HG02840 (cell line): Measurements from ENCODE around the gene HAUS1.
"Not testable (repeated sequence)": the region's sequence is repeated elsewhere in the genome, so short reads cannot be mapped to it uniquely, and the experiment has no call there.

Source experiments
- ATAC-seq: cut with Tn5 transposase; IDR thresholded peaks from one replicate; pipeline ENCODE4 v1.9.1; 2021; ENCODE audit warnings: mild to moderate bottlenecking, moderate library complexity, moderate number of reproducible peaks; ENCODE audit not compliant: unreplicated experiment, low FRiP score

The HAUS1 gene

DNA sequence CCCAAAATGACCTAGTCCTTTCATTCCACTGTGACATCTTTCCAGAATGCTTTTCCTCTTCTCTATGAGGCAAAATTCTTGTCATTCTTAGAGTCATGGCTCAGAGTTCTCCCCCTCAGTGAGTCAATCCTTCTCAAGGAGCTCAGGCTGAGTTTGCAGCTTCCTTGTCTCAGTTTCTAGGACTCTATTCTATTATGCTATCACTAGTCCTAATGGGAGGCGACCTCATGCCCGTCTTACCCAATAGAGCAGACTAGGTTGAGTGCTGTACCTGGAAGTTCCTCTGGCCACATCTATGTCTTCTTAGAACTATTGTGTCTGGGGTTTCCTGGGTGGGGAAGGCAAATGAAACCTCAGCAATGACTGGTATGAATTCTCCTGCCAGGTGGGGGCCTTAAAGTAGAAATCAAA lies 51.5 kb downstream of the HAUS1 start:
- no peak for ATAC-seq

DNA sequence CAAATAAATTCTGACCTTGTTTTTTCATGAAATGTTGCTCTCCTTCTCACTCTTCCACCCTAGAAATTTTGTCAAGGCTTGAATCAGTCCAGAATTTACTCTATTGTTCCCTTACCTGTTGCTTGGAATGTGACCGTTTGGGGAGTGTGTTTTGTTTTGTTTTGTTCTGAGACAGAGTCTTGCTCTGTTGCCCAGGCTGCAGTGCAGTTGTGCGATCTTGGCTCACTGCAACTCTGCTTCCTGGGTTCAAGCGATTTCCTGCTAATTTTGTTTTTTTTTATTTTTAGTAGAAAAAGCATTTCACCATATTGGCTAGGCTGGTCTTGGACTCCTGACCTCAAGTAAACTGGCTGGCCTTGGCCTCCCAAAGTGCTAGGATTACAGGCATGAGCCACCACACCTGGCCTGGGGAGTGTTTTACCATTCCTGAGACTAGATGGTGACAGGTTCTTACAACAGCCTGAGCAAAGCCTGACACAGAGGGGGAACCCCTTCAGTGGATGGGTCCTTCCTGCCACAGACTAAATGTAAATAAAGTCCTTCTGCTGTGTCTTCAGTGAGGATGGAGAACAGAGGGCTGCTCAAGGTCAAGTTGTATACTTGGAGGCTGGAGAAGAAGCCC lies 52.0 kb downstream of the HAUS1 start:
- ATAC-seq: no peak

DNA sequence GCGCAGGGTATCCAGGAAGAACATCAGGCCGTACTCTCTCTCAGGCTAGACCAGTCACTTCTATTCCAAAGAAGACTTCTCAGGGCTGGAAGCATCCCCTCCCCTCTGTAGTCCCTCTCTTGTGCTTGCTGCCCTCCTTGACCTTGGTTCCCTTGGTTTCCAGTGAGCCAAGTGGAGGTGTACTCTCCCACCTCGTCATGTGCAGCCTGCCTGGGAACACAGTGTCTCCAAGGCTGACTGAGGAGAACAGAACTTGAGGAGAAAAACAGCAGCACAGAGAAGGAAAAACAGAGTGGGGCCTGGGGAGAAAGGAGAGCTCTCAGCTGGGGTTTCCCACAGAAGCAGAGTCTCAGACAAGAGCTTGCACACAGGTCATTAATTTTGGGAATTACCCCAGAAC lies 52.7 kb downstream of the HAUS1 start:
- ATAC-seq: no peak

DNA sequence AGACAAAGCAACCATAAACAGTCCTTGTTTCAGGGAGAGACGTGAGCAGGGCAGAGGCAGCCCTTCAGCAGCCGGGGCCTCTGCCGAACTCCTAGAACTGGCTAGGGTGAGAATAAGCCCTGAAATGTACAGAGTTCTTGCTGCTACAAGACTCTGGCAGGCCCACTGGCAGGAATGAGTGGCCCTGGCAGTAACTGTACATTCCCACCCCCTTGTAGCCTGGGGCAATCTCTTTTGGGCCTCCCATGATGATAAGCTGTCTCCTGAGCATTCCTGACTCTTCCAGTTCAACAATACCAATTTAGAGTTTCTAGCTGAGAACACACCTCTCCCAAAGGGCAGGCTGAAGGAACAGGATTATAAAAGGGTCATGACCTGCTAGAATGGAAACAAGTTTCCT lies 54.3 kb downstream of the HAUS1 start:
- no peak for ATAC-seq

DNA sequence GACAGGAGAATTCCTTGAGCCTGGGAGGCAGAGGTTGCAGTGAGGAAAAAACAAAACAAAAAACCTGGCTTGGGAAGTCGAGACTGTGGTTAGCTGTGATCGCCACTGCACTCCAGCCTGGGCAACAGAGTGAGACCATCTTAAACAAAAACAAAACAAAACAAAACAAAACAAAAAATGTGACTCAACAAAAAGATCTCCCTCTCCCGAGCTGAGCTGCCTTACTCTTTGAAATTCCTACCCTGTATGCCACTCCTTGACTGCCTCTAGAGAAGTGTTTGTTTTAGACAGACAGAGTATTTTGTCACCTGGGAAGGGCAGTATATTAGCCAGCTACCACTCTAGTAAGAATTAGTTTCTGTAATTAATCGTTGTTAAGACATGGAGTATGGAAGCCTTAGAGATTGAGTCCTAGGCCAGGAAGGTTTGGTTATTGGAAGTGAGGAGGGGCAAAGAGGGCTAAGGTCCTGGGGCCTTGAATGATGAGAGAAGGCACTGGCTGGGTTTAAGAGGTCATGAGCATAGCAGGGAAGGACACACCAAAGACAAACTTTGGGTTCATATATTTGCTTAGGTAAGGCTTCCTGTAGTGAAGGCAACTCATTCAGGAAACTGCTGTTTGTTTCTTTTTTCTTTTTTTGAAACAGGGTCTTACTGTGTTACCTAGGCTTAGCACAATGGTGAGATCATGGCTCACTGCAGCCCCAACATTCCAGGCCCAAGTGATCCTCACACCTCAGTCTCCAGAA lies 56.0 kb downstream of the HAUS1 start:
- ATAC-seq: no peak

DNA sequence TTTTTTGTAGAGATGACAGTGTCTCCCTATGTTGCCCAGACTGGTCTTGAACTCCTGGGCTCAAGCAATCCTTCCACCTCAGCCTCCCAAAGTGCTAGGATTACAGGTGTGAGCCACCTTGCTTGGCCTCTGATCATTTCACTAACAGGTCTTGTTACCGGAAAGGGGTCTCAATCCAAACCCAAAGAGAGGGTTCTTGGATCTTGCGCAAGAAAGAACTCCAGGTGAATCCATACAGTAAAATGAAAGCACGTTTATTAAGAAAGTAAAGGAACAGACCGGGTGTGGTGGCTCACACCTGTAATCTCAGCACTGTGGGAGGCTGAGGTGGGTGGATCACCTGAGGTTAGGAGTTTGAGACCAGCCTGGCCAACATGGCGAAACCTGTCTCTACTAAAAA lies 56.7 kb downstream of the HAUS1 start:
- not testable (repeated sequence) for ATAC-seq

DNA sequence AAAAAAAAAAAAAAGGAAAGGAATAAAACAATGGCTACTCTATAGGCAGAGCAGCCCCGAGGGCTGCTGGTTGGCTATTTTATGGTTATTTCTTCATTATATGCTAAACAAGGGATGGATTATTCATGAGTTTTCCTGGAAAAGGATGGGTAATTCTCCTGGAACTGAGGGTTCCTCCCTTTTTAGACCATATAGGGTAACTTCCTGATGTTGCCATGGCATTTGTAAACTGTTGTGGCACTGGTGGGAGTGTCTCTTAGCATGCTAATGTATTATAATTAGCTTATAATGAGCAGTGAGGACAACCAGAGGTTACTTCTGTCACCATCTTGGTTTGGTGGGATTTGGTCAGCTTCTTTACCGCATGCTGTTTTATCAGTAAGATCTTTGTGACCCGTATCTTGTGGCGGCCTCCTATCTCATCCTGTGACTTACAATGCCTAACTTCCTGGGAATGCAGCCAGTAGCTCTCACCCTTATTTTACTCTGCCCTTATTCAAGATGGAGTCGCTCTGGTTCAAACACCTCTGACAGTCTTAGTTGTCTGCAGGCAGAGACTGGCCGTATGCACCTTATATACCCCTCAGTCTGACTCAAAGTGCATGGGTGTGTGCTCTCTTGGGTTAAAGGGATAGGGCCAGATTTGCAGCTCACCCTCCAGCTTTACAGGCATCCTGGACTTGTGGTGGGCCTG lies 57.7 kb downstream of the HAUS1 start:
- no peak for ATAC-seq

DNA sequence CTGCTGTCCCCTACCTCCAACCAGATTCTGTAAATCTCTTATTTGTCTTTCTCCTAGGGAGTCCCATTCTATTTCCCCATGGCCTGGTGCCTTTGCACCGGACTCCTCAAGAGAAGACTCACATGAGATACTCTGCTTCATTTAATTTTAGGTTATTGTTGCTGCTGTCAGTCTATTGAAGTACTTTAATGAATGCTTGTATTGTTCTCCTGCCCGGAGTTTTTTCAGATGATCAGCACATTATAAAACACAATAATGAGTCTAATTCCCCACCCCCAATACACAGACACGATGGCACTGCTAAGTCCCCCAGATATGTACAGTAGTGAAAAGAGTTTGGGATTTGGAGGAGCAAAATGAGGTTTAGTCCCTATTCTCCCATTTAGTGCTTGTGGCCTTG lies 58.9 kb downstream of the HAUS1 start:
- ATAC-seq: no peak

DNA sequence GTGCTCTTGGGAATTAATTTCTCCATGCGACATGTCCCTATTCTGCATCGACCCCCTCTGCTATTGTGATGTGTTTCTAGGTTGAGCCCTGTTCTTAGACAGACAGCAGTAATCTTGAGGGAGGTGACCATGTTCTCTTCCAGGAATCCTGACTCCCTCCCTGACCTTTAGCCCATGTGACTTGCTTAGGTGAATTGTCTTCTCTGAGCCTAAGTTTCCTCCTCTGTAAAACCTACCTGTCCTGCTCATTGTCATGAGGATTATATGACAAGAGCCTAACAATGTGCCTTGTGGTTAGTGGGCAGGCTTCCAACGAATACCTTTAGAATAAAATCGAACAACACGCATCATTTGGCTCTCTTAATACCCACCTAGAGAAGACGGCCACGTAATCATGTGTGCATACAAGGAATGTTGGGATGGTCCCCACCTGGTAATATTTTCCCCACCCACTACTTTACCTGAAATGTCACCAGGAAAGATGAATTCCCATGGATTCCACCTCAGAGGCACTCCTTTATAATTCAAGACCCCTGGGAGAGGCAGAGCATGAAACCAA lies 59.8 kb downstream of the HAUS1 start:
- no peak for ATAC-seq

DNA sequence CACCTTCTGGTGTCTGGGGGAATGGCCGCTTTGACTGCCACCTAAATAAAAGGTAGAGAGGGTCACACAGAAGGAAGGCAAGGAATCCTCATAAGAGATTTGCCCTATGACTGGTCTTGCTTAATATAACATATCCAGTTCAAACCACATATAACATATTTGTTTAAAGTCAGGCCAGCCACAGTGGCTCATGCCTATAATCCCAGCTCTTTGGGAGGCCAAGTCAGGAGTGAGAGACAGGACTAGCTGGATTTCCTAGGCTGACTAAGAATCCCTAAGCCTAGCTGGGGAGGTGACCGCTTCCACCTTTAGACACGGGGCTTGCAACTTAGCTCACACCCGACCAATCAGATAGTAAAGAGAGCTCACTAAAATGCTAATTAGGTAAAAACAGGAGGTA lies 60.3 kb downstream of the HAUS1 start:
- ATAC-seq: not testable (repeated sequence)

DNA sequence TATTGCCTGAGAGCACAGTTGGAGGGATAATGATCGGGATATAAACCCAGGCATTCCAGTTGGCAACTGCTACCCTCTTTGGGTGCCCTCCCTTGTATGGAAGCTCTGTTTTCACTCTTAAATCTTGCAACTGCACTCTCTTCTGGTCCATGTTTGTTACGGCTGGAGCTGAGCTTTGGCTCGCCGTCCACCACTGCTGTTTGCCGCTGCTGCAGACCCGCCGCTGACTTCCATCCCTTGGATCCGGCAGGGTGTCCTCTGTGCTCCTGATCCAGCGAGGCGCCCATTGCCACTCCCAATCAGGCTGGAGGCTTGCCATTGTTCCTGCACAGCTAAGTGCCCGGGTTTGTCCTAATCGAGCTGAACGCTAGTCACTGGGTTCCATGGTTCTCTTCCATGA lies 60.7 kb downstream of the HAUS1 start:
- ATAC-seq: no peak

DNA sequence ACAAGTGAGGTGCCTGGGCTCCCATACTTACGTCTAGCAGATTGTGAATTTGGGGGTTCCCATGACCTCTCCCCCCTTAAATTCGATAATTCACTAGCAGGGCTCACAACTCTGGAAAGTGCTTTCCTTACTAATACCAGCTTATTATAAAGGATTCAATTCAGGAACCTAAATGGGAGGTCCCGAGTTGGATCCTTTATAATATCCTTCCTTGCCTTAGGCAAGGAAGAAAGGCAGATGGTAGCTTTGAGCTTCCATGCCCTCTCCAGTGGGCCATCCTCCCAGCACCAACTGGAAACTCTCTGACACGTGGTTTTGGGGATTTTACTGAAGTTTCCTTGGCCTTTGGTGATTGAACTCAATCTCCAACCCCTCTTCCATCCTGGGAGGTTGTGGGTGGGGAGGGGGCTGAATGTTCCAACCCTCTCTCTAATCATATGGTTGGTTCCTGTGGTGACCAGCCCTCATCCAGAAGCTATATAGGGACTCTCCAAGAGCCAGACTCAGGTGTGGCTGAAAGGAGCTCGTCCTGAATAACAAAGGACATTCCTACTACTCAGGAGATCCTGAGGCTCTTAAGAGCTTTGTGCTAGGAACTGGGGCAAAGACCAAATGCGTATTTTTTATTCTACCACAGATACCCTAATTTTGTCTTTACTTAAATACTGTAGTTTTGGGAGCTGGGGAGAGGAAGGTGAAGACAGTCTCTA lies 62.2 kb downstream of the HAUS1 start:
- no peak for ATAC-seq

DNA sequence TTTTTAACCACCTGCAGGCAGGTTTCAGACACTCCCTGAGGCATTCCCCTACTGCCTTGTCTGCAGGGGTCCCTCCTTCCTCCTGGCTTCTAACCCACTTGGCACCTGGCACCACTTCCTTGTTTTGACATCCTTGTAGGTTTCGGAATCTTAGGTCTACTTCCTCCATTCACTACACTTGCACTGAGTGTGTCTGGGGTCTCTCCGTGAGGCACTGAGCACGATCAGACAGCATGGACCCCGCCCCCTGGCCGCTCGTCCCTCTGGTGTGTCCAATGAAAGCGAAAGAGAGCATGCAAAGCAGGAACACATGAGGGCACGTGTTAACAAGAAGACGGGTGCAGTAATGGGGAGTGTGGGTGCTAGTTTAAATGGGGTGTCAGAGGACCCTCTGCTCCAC lies 63.8 kb downstream of the HAUS1 start:
- ATAC-seq: peak; percentile 81

DNA sequence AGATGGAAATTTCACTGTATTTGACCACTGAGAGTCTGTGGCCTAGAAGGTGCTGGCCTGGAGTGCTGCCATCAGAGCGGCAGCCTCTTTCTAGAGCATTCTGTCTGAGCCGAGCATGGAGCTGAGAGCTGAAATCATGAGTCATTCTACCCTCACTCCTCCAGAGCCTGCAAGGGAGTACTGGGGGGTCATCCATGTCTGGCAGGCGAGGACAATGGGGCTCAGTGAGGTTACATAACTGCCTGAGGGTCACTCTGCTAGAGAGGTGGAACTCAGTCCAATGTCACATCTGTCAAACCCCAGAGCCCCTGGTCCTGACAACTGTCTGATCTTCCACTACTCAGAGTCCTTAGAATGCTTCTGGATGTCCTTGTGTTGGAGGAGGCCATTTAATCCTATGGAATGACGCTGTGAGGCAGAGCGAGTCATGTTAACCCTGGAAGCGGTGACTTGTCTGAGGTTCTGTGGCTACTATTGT lies 65.3 kb downstream of the HAUS1 start:
- no peak for ATAC-seq

DNA sequence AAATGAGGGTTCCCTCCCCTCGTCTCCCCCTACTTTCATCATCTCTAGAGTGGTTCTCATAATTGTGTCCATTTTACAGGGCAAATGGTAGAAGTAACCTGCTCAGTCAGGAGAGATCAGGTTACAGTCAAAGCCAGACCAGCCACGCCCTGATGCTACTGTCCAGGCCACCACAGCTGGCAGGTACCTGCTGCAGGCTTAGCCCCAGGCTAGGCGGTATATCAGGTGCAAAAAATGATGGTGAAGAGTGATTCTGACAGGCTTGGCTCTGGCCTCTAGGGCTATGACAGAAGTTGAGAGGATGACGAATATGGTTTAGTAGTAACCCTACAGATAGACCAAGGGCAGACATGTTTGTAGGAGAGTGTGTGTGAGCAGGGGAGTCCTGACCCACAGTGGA lies 67.1 kb downstream of the HAUS1 start:
- ATAC-seq: no peak

DNA sequence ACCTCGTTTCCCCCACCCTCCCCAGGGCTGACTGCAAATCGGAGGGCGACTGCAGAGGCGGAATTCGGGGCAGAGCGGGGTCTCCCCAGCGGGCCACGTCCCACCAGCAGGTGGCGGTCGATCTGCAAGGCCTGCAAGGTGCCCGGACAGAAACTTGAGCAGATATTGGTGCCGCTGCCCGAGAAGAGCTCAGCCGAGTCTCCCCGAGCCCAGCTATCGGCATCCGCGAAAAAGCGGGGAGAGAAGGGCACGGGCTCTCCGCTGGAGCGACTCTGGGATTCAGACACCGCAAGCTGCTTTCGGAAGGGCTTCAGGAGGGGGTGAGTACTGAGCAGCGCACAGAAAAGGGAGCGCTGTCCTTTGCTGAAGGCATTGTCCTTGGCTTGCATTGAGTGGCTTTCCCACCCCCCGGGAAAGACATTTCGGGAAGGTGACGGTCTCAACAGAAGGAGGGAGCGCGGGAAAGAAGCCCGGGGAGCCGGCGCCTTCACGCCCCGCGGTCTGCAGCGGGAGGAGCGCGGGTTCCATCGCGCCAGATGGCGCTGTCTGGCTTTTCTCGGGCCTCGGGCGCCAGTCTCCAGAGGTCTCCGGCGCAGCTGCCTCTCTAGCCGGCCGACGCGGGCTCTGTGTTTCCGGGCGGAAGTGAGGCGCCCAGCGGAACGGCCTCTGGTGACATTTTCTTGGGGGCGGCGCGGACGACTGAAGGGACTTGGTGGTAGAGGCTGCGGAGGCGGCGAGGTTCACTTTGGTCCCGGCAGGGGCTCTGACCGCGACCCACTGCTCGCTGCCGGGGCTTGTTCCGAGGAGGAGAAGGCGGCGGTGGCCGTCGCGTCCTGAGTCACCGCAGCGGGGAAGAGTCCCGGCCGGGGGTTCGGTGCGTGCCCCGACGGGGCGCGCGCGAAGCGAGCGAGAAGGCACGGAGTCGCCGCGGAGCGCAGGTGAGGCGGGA lies 69.5 kb downstream of the HAUS1 start:
- peak; percentile 84 for ATAC-seq

DNA sequence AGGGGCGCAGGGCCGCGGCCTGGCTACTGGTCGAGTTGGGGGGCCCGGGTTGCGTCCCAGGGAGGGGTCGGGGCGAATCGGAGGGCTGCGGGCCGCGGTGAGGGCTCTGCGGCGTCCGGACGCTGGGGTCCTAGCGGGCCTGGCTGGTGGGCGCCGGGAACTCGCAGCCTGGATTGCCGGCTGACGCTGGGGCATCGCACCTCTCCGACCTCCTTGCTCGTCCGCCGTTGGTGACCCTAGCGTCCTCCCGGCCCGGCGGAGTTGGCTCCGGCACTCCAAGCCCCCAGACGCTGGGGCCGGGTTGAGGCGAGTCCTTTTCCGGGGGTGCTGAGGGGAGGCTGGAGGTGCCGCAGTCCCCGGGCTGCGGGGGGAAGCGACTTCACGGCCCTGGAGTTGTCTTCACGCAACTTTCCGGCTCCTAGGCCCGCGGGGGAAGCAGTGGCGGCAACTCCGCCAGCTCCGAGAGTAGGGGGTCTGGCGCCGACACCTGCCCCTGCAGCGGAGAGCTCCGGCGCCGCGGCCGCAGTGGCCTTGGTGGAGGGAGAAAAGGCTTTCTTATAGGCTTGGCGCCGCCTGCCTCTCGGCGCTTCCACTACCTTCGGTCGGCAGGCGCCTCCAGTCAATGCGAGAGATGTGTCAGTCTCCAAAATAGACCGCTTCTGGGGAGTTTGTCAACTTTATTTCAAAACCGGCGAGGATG lies 70.3 kb downstream of the HAUS1 start:
- ATAC-seq: peak; percentile 19

DNA sequence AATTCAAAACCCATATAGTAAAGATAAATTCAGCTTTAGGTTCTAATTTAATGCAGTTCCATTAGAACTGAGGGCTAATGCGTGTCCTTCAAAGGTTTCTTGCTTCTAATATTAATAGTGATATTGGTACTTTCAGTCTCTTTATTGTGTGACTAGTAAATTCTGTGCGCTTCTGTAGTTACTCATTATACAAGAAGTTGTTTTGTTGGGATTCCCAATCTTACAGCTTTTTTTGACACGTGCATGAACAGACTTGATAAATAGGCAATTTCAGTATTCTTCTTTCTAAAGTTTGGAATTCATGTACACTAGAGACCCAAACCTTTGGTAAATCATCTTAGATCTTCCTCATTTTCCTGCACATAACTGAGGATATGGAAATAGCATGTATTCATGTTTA lies 71.8 kb downstream of the HAUS1 start:
- ATAC-seq: no peak
